ENCODE measurements around the gene MTERF2.

The MTERF2 gene

DNA sequence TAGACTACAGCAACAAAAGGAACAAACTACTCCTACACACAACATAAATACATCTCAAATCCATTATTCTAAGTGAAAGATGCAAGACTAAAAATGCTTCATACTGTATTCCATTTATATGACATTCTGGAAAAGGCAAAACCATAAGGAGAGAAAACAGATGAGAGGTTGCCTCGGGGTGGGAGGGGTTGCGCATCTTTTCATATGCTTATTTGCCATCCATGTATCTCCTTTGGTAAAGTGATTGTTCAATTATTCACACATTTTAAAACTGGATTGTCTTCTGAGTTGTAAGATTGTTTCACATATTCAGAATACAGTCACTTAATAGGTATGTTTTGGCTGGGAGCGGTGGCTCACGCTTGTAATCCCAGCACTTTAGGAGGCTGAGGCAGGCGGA, 36.4 kb downstream of the MTERF2 start:
- no peak for DNase-seq

DNA sequence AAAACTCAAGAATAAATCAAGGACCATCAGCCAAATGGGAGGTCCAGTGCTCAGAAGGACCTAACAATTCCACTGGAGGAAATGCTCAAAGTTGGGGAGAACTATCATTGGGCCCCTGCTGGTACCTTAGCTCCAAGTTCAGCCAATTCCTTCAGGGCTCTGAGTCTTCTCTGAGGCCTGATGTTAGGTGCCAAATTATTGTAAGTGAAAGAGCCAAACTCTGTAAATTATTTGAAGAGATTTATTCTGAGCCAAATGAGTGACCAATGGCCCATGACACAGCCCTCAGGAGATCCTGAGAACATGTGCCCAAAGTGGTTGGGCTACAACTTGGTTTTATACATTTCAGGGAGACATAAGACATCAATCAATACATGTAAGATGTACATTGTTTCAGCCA, 39.5 kb downstream of the MTERF2 start:
- DNase-seq: no peak

DNA sequence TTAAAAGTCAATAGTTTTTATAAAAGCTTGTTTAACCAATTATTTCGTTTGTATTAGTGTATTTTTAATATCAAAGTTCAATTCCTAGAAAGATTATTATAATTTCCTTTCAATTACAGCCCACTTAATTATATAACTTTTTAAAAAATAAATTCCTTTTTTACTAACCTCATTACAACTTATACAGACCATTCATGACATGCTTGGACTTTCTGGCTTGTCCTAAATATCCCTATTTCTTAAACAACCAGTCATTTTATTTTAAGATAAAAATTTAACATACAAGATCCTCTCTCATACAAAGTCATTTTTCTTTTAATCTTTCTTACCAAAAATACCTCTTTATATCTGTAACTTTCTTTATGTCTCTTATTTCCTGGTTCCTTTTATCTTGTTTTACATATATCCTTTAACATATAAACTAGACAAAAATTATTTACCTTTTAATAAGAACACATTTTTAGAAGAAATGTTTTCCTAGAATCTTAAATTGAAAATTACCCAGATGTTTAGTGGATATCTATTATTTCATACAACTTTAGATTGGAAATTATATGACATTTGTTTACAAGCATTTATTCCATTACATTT, 41.6 kb downstream of the MTERF2 start:
- DNase-seq: no peak

DNA sequence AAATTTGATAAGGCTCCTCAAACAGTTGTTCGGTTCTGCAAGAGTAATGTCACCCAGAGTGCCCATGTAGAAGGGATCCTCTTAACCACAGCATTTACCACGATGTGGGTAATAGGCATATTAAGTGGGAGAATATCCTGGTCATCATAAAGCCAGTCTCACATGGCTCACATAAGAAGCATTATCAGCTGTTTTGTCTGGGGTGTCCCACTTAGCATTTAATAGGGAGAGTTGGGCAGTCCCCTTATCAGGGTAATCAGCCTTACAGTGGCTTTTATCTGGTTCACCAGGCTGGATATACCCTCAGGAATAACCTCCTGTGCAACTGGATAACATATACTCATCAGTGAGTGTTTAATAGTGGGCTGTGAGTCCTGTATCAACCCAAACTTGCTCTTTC, 44.2 kb downstream of the MTERF2 start:
- no peak for DNase-seq

DNA sequence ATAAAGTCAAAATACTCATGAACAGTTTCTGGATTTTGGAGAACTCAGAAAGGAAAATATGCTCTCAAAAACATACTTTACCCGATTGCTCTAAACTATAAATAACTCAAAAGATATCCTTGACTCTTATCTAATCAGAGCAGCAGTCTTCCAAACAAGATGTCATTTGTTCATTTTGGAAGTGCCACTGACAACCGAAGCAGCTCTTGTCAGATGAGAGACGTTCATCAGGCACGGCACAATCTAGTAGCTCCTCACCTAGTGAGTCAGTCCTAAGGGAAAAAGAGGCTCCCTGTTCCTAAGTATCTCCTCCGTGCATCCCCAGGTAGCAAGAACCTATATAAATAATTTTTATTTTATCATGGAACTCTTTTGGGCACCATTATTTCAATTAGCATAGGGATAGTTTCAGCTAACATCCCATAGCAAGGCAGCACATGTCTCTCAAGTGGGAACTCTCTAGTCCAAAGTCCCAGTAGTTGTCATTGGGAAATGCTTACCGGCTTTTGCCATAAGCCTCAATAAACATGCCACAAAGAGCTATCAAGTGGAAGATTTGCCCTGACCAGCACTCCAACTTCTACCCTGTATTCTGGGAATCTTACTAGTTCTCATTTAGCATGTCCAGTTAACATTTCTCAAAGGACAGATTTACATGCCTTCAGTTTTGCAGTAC, 45.3 kb downstream of the MTERF2 start:
- no peak for DNase-seq

DNA sequence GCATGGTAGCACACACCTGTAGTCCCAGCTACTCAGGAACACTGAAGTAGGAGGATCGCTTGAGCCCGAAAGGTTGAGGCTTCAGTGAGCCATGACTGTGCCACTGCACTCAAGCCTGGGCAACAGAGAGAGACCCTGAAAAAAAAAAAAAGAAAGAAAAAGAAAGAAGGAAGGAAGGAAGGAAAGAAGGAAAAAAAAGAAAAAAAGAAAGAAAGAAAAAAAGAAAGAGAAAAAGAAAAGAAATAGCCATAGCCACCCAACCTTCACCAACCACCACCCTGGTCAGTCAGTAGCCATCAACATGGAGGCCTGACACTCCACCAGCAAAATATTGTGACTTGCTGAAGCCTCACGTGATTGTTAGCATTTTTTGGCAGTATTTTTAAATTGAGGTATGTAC, 52.7 kb downstream of the MTERF2 start:
- DNase-seq: no peak
